ENCODE results near the gene ZNF524.
"Not testable (repeated sequence)": the region's sequence is repeated elsewhere in the genome, so short reads cannot be mapped to it uniquely, and the experiment has no call there.

GRCh38 chr19:55569477-55569876 is 30.6 kb upstream of the ZNF524 start:
- not testable (repeated sequence) for TF ChIP-seq SUZ12 (IDR thresholded peaks at IDR 0.05); HDGF (IDR thresholded peaks at IDR 0.05; ENCODE audit: borderline replicate concordance); BHLHE40 (IDR thresholded peaks at IDR 0.05; ENCODE audit: borderline replicate concordance); ELF4 (IDR thresholded peaks at IDR 0.05); FOXA1 (IDR thresholded peaks at IDR 0.05); LEF1 (IDR thresholded peaks at IDR 0.05; ENCODE audit: borderline replicate concordance); ZNF384 (IDR thresholded peaks at IDR 0.05); SP1 (IDR thresholded peaks at IDR 0.05); TARDBP (IDR thresholded peaks at IDR 0.05); ARNT (IDR thresholded peaks at IDR 0.05)

Data from HEK293T (cell line).